Parathyroid adenoma (tissue), 2 donors: ENCODE results near the gene RBMS1.

Source experiments
- H2AFZ ChIP-seq: fragments of 300-600 bp; sonication (generic); one replicate; pipeline ENCODE4 v1.7.0; 2017; ENCODE audit warnings: antibody characterized with exemption, mild to moderate bottlenecking
- H3K27ac ChIP-seq: fragments of 300-600 bp; sonication (generic); one replicate; pipeline ENCODE4 v1.7.0; 2017
- H3K27me3 ChIP-seq: fragments of 300-600 bp; sonication (generic); one replicate; pipeline ENCODE4 v1.7.0; 2017; ENCODE audit warnings: low read length; ENCODE audit not compliant: control insufficient read depth, insufficient read depth
- H3K36me3 ChIP-seq: fragments of 300-600 bp; sonication (generic); one replicate; pipeline ENCODE4 v1.7.0; 2017; ENCODE audit warnings: low read length; ENCODE audit not compliant: control insufficient read depth, insufficient read depth
- H3K4me1 ChIP-seq: fragments of 300-600 bp; sonication (generic); one replicate; pipeline ENCODE4 v1.7.0; 2017; ENCODE audit warnings: control low read depth
- H3K4me2 ChIP-seq: fragments of 300-600 bp; sonication (generic); one replicate; pipeline ENCODE4 v1.7.0; 2017; ENCODE audit warnings: low read length
- H3K4me3 ChIP-seq: fragments of 300-600 bp; sonication (generic); one replicate; pipeline ENCODE4 v1.7.0; 2017; ENCODE audit warnings: low read depth, low read length
- H3K79me2 ChIP-seq: fragments of 300-600 bp; sonication (generic); one replicate; pipeline ENCODE4 v1.7.0; 2017; ENCODE audit warnings: control low read depth
- H3K9ac ChIP-seq: fragments of 300-600 bp; sonication (generic); one replicate; pipeline ENCODE4 v1.7.0; 2017; ENCODE audit warnings: mild to moderate bottlenecking
- H3K9me3 ChIP-seq: fragments of 300-600 bp; sonication (generic); one replicate; pipeline ENCODE4 v1.7.0; 2017; ENCODE audit warnings: low read length; ENCODE audit not compliant: control insufficient read depth
- TF ChIP-seq, protein P1 (sequence below): fragments of 300-600 bp; sonication (generic); IDR thresholded peaks from one replicate; pipeline ENCODE4 v1.7.0; 2017; ENCODE audit warnings: antibody characterized with exemption, mild to moderate bottlenecking
- donor health status: primary hyperparathyroidism.

Gene RBMS1

DNA sequence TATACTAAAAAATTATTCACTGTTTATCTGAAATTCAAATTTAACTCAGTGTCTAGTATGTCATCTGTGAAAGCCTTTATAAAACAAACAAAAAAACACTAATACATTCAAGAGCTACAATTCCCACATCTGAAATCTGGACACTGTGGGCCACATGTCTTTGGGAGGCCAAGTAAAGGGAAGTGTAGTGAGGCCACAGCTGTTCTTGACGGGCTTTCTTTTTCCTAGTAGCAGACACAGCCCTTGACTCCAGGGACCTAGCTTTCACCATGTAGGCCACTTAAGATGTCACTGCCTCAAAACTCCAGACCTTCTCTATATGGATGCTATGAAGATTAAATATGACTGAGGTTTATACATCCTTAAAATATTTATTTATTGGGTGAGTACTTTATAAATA, 91.1 kb downstream of the RBMS1 start:
- Histone ChIP-seq H3K4me1 (peaks cover 64% of the 10 kb centered on the region), H3K9me3 (no peaks in the 10 kb centered on the region), H3K27ac (peak overlapping the region; percentile 96), H3K79me2 (peaks cover 79% of the 10 kb centered on the region), H2AFZ (no peak overlapping the region), H3K27me3 (no peaks in the 10 kb centered on the region), H3K36me3 (no peaks in the 10 kb centered on the region), H3K9ac (no peak overlapping the region), H3K4me3 (no peak overlapping the region), H3K4me2 (no peak overlapping the region)
- TF ChIP-seq, protein P1, sequence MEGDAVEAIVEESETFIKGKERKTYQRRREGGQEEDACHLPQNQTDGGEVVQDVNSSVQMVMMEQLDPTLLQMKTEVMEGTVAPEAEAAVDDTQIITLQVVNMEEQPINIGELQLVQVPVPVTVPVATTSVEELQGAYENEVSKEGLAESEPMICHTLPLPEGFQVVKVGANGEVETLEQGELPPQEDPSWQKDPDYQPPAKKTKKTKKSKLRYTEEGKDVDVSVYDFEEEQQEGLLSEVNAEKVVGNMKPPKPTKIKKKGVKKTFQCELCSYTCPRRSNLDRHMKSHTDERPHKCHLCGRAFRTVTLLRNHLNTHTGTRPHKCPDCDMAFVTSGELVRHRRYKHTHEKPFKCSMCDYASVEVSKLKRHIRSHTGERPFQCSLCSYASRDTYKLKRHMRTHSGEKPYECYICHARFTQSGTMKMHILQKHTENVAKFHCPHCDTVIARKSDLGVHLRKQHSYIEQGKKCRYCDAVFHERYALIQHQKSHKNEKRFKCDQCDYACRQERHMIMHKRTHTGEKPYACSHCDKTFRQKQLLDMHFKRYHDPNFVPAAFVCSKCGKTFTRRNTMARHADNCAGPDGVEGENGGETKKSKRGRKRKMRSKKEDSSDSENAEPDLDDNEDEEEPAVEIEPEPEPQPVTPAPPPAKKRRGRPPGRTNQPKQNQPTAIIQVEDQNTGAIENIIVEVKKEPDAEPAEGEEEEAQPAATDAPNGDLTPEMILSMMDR, result no peak

DNA sequence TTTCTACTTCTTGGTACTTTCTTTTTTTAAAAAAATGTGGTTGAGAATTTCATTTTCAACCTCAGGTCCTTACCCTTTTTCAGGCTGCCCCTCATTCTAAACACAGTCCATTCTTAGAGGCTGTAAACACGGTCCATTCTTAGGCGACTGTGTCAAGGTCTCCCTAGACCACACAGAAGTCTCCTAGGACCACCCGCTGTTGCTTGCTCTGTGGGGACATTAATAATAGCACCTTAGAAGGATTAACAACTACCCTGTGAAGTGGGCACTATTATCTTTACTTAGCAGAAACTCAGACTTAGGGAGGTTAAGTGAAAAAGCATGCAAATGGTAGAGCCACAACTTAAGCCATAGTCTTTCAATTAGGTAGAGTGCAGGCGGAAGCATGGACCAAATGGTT, 91.7 kb downstream of the RBMS1 start:
- H3K4me3 ChIP-seq, result no peak overlapping the region
- no peak overlapping the region for H2AFZ ChIP-seq
- no peaks in the 10 kb centered on the region for H3K27me3 ChIP-seq
- H3K4me2 ChIP-seq, result no peak overlapping the region
- no peak overlapping the region for H3K27ac ChIP-seq
- TF ChIP-seq, protein P1, result no peak
- peaks cover 70% of the 10 kb centered on the region for H3K4me1 ChIP-seq
- peaks cover 85% of the 10 kb centered on the region for H3K79me2 ChIP-seq
- no peaks in the 10 kb centered on the region for H3K9me3 ChIP-seq
- H3K36me3 ChIP-seq, result no peaks in the 10 kb centered on the region
- H3K9ac ChIP-seq, result no peak overlapping the region

DNA sequence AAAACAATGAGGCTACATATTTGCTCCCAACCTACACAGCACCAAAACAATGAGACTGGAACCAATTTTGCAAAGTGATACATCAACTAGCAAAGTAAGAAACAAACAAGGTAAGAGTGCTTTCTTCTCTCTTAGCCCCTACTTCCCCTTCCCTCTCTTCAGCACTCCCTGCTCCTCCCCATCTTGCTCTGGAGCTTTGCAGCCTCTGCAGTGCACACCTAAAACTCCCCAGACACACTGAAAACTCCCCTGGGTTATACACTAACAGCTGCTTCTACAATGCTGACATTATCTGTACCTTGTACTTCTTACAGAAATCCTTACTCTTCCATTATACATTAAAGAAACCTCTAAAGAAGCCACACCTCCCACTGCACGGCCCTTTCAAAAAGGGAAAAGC, 93.7 kb downstream of the RBMS1 start:
- Histone ChIP-seq H2AFZ (no peak overlapping the region), H3K27ac (peak overlapping the region; percentile 69), H3K9ac (peak overlapping the region; percentile 13), H3K79me2 (peaks cover 84% of the 10 kb centered on the region), H3K9me3 (no peaks in the 10 kb centered on the region), H3K4me2 (no peak overlapping the region), H3K36me3 (no peaks in the 10 kb centered on the region), H3K4me1 (peaks cover 72% of the 10 kb centered on the region), H3K4me3 (no peak overlapping the region), H3K27me3 (no peaks in the 10 kb centered on the region)
- TF ChIP-seq, protein P1, result no peak

DNA sequence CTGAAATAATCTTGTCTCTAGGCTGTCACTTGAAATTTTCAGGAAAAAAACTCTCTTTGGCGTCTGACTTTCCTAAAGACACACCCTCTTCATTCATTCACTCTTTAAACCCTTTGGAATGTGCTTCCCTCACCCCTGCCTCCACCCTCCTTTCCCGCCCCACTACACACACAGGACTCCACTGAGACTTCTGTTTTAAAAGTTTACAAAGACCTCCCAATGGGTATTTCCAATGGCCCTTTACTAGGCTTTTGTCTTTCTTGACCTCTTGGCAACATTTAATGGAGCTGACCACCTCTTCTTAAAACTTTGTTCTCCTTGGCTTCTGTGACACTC, 96.1 kb downstream of the RBMS1 start:
- no peaks in the 10 kb centered on the region for H3K27me3 ChIP-seq
- TF ChIP-seq, protein P1, result no peak

GRCh38 chr2:160394153-160394552, 99.5 kb downstream of the RBMS1 start:
- TF ChIP-seq, protein P1, result no peak
- H3K27ac ChIP-seq, result peak overlapping the region; percentile 6
- no peaks in the 10 kb centered on the region for H3K36me3 ChIP-seq
- no peak overlapping the region for H3K9ac ChIP-seq
- no peak overlapping the region for H3K4me3 ChIP-seq
- H3K9me3 ChIP-seq, result no peaks in the 10 kb centered on the region
- no peak overlapping the region for H3K4me2 ChIP-seq
- H3K4me1 ChIP-seq, result peaks cover 71% of the 10 kb centered on the region
- peaks cover 79% of the 10 kb centered on the region for H3K79me2 ChIP-seq
- no peaks in the 10 kb centered on the region for H3K27me3 ChIP-seq
- H2AFZ ChIP-seq, result no peak overlapping the region

More for the DNA sequence above, 96.1 kb downstream of the RBMS1 start:
- Histone ChIP-seq H3K36me3 (no peaks in the 10 kb centered on the region), H3K4me2 (no peak overlapping the region), H3K4me3 (no peak overlapping the region), H3K79me2 (peaks cover 80% of the 10 kb centered on the region), H3K9me3 (no peaks in the 10 kb centered on the region), H3K27ac (peak overlapping the region; percentile 69), H3K9ac (no peak overlapping the region), H2AFZ (no peak overlapping the region), H3K4me1 (peaks cover 68% of the 10 kb centered on the region)
